IPS DF 6.9 (cell line): ENCODE data around the gene ABCC12.

Experiments used
- DNase-seq: peaks from one replicate; pipeline ENCODE4 v3.0.0-alpha.2; 2013; ENCODE audit warnings: low read depth, low spot score
- H3K27ac ChIP-seq: one replicate; pipeline ENCODE4 v1.5.1; 2013; ENCODE audit warnings: low read length, control low read depth
- H3K27me3 ChIP-seq: 2 replicates; pipeline ENCODE4 v1.6.1; 2013; ENCODE audit warnings: mild to moderate bottlenecking, low read length; ENCODE audit not compliant: control insufficient read depth, insufficient read depth
- H3K36me3 ChIP-seq: 2 replicates; pipeline ENCODE4 v1.6.1; 2013; ENCODE audit warnings: low read length; ENCODE audit not compliant: control insufficient read depth, insufficient read depth
- H3K4me1 ChIP-seq: 2 replicates; pipeline ENCODE4 v1.6.1; 2013; ENCODE audit warnings: low read length; ENCODE audit not compliant: control insufficient read depth, insufficient read depth
- H3K4me3 ChIP-seq: 2 replicates; pipeline ENCODE4 v1.5.1; 2013; ENCODE audit warnings: mild to moderate bottlenecking, low read length
- H3K9me3 ChIP-seq: 2 replicates; pipeline ENCODE4 v1.6.1; 2013; ENCODE audit warnings: low read length, inconsistent platforms; ENCODE audit not compliant: control insufficient read depth, insufficient read depth
- WGBS: extraction: QIAGEN DNeasy Blood & Tissue Kit; methylation state at CpG from one replicate; pipeline ENCODE4 v1.1.7; 2013; ENCODE audit warnings: mixed read lengths, missing lambda C conversion rate; ENCODE audit not compliant: insufficient read length, insufficient coverage; 5-methylcytosine and 5-hydroxymethylcytosine counted together

The ABCC12 gene

DNA sequence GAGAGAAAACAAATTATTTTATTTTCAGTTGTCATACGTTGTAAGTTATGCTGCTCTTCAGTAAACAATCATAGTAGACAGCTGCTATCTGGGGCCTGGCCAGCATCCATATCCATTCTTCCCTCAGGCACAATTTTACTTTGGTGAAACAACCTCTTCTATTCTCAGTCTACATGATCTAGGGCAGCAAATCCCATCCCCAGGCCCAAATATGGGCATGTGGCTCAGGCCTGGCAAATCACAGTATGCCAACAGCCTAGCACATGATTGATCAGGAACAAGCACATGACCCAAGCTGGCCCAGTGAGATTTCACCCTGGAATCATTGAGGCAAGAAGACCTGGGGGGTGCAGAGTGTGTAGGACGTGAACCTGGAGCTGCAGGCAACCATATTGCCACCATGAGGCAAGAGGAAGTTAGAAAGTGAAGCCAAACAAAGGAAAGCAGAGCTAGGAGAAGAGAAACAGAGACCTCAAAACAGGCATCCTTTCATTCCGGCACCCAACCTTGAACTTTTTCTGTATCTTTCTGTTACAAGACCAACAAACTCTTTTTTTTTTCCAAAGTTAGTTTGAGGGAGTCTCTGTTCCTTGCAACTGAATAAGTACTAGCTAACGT, 10.3 kb upstream of the ABCC12 start:
- H3K27me3 ChIP-seq = no peaks in the 10 kb centered on the region; the same call in 1 of the 2 replicates
- H3K9me3 ChIP-seq = no peaks in the 10 kb centered on the region
- H3K4me1 ChIP-seq = no peaks in the 10 kb centered on the region; the same call in 1 of the 2 replicates
- H3K27ac ChIP-seq = no peak overlapping the region
- WGBS = no CpG with 5 or more reads among the region's 4 CpGs
- H3K36me3 ChIP-seq = no peaks in the 10 kb centered on the region
- H3K4me3 ChIP-seq = no peak overlapping the region
- DNase-seq = no peak

DNA sequence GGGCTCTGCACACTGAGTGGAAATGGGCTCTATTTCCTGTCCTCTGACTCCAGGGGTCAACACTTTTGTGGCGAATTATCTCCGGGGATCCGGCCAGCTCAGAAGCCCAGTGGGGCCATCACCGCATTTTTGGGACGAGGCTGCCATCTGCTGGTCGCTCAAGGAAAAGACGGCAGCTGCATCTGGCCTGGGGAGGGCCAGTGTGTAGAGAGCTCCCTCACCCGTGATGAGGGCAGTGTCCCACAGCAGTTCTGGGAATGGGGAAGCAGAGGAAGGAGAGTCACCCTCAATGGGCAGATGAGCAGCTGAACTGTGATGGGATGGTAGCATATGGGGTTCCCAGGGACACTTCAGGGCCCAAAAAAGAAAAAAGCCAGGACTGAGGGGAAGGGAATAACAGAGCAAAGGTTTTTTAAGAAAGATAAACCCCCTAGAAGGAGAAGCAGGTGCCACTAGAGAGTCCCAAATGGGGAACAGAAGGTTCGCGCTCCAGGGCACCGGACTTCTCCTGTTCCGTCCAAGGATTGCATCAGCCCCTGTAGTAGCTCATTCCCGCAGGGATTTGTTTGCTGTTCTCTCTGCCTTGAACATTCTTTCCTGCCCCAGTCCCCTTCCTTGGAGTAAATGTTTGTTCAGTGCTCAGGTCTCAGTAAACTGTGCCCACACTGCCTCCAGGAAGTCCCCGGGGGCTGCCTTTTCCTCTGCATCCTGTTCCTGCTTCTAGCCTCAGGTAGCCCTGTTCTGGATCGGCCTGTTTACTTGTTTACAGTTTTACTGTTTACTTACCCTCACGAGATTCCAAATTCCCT, 9.3 kb upstream of the ABCC12 start:
- peak; percentile 60 for DNase-seq
- Histone ChIP-seq H3K9me3 (no peaks in the 10 kb centered on the region), H3K27me3 (no peaks in the 10 kb centered on the region; the same call in 1 of the 2 replicates), H3K4me3 (no peak overlapping the region), H3K27ac (no peak overlapping the region), H3K4me1 (no peaks in the 10 kb centered on the region; the same call in 1 of the 2 replicates), H3K36me3 (no peaks in the 10 kb centered on the region)
- WGBS = no CpG with 5 or more reads among the region's 16 CpGs

DNA sequence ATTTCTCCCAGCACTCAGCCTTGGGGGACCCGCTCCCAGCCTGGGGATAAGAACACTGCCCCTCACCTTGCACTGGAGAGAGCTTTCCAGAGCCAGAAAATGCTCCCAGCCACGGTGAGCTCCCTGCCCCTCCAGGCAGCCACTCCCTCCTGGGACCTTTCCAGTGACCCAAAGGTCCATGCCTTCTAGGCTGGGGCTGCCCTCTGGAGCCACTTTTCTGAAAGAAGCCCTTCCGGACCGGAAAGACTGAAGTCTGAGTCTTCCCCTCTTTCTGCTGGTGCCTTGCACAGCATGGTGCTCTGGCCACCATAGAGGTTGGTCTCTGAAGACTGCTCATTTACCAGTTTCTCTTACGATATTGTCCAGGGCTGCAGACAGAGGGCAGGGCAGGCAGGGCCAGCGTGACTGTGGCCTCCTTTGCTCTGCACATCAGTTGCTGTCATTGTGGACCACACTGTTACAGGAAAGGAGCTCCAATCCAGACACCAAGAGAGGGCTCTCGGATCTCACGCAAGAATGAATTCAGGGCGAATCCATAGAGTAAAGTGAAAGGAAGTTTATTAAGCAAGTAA, 7.1 kb upstream of the ABCC12 start:
- no peak overlapping the region for H3K4me3 ChIP-seq
- H3K27ac ChIP-seq = no peak overlapping the region
- DNase-seq = no peak
- H3K36me3 ChIP-seq = no peaks in the 10 kb centered on the region
- no peaks in the 10 kb centered on the region; the same call in 1 of the 2 replicates for H3K4me1 ChIP-seq
- H3K27me3 ChIP-seq = no peaks in the 10 kb centered on the region; the same call in 1 of the 2 replicates
- no peaks in the 10 kb centered on the region for H3K9me3 ChIP-seq
- WGBS = no CpG with 5 or more reads among the region's 9 CpGs

DNA sequence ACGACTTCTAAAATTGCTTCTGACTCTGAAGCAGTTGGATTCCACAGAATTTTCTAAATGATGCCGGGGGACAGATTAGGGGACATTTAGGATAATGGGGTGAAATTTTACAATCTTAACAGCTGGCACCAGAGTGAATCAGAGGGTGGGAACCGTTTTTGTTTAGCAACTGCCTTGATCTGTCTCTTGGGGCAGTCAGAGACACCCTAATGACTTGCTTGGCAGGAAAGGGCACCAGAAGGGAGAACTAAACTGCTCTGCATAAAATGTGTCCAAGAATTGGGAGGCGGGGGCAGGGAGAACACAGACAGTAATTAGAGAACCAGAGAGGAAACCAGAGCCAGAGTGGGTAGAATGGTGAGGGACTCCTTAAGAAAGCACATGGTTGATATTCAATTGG, 6.1 kb upstream of the ABCC12 start:
- Histone ChIP-seq H3K9me3 (no peaks in the 10 kb centered on the region), H3K27ac (no peak overlapping the region), H3K27me3 (no peaks in the 10 kb centered on the region), H3K36me3 (no peaks in the 10 kb centered on the region), H3K4me3 (no peak overlapping the region), H3K4me1 (no peaks in the 10 kb centered on the region)
- no CpG with 5 or more reads among the region's 4 CpGs for WGBS
- no peak for DNase-seq

DNA sequence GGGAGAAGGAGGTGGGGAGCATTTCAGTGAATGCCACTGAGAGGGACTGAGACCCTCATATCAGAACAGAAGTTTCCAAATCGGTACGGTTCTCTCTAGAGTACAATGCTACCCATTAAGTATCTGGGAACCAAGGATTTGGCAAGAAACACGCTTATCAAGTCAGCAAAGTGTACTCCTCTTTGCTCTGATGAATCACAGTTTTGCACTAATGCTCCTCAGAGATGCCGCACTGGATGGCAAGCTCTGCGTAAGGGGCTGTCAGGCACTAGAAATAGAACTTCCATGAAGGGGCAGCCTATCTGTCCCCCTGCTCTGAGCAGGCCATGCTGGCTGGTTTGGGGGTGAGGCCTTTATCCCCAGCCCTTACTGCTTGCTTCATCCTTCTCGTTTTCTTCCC, 4.8 kb upstream of the ABCC12 start:
- no peaks in the 10 kb centered on the region for H3K4me1 ChIP-seq
- H3K27me3 ChIP-seq = no peaks in the 10 kb centered on the region; the same call in 1 of the 2 replicates
- no CpG with 5 or more reads among the region's 6 CpGs for WGBS
- no peaks in the 10 kb centered on the region for H3K36me3 ChIP-seq
- no peak overlapping the region for H3K4me3 ChIP-seq
- H3K9me3 ChIP-seq = no peaks in the 10 kb centered on the region
- DNase-seq = no peak
- no peak overlapping the region for H3K27ac ChIP-seq

DNA sequence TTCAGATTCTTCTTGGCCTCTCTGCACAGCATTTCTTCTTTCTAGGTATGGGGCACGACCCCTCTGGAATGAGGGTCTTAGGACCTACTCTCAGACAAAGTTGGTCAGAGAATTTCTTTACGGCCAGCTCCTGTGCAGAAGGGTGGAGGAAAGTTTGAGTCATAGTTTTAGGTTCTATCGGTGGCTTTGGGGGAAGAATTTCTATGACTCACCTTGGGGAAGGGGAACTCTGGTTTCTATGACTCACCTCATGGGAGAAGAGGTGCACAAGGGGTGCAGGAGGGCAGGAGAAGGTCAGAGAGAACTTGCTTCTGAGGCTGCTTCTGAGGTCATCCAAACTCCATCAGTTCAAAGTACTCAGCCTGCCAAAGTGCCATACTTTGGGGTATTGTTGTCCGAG, 2.5 kb upstream of the ABCC12 start:
- no CpG with 5 or more reads among the region's 4 CpGs for WGBS
- H3K27ac ChIP-seq = no peak overlapping the region
- H3K9me3 ChIP-seq = no peaks in the 10 kb centered on the region
- no peak overlapping the region for H3K4me3 ChIP-seq
- DNase-seq = no peak
- no peaks in the 10 kb centered on the region for H3K36me3 ChIP-seq
- no peaks in the 10 kb centered on the region for H3K4me1 ChIP-seq
- no peaks in the 10 kb centered on the region; the same call in 1 of the 2 replicates for H3K27me3 ChIP-seq

DNA sequence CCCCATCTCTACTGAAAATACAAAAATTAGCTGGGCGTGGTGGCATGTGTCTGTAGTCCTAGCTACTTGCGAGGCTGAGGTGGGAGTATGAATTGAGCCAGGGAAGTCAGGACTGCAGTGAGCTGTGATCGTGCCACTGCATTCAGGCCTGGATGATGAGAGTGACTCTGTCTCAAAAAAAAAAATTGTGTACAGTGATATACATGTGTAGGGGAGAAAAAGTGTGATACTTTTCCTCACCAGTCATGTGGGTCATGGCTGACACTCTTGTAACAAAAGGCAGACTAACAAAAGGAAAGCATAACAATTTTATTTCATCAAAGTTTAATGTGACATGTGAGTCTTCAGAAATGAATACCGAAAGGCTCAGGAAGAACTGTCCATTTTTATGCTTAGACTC, 2.0 kb upstream of the ABCC12 start:
- Histone ChIP-seq H3K36me3 (no peaks in the 10 kb centered on the region), H3K27ac (no peak overlapping the region), H3K9me3 (no peaks in the 10 kb centered on the region), H3K4me1 (no peaks in the 10 kb centered on the region), H3K27me3 (no peaks in the 10 kb centered on the region; the same call in 1 of the 2 replicates), H3K4me3 (no peak overlapping the region)
- no CpG with 5 or more reads among the region's 4 CpGs for WGBS
- no peak for DNase-seq

DNA sequence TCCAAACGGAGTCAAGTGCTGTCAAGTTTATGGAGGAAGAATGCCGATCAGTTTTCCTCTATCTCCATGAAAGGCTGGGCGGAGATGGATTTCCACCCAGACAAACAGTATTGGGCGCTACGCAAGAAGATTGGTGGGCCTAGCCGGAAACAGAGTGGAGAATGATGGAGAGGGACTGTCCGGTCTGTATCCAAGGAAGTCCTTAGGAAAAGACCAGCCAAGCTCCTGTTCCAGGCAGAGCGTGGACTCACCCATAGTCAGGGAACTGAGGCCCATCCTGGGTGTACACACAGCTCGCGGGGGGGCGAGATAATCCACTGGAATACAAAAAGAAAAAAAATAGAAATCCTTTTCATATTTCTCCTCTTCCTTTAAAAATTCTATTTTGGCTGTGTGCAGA, 1.5 kb upstream of the ABCC12 start:
- DNase-seq = no peak
- H3K4me1 ChIP-seq = no peaks in the 10 kb centered on the region
- no peak overlapping the region for H3K4me3 ChIP-seq
- no peaks in the 10 kb centered on the region for H3K9me3 ChIP-seq
- no peaks in the 10 kb centered on the region; the same call in 1 of the 2 replicates for H3K27me3 ChIP-seq
- no peaks in the 10 kb centered on the region for H3K36me3 ChIP-seq
- no peak overlapping the region for H3K27ac ChIP-seq
- no CpG with 5 or more reads among the region's 11 CpGs for WGBS

DNA sequence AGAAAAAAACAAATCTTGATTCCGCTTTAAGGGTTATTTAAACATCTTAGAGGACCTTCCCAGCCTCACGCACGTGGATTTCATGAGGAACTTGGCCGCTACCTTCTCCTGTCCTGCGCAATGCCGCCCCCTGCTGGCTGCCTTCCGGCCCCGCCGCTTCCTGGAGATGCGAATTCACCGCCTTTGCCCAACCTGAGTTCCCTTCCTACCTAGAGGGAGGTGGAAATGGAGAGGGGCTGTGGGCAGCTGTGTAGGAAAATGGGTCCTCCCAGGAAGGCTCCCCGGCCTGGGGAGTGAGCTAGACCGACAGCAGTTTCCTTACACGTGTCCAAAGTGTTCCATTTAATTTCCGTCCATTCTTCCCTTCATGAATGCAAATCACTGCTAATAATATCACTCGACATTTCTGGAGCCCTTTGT, 1.0 kb upstream of the ABCC12 start:
- H3K27ac ChIP-seq = no peak overlapping the region
- WGBS = no CpG with 5 or more reads among the region's 16 CpGs
- H3K4me3 ChIP-seq = no peak overlapping the region
- no peaks in the 10 kb centered on the region for H3K4me1 ChIP-seq
- H3K9me3 ChIP-seq = no peaks in the 10 kb centered on the region
- peak; percentile 67 for DNase-seq
- no peaks in the 10 kb centered on the region for H3K36me3 ChIP-seq
- H3K27me3 ChIP-seq = no peaks in the 10 kb centered on the region; the same call in 1 of the 2 replicates

DNA sequence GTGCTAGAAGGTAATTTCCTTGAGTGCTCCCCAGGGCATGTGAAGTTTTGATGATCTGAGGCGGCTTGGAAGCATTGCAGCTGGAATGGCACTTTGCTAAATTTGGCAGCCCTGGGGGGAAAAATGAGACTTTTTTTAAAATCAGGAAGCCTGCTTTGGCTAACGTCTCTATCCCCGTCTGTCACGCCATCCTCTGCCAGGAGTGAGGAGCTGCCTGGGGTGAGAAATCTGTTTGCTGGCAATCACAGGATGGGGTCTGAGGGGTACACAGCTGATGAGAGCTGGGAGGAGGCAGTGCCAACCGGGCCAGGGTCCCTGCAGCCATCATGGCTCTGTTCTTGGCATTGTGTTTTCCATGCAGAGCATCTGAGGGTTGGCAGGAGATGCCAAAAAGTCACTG, 2.0 kb downstream of the ABCC12 start:
- no peak overlapping the region for H3K27ac ChIP-seq
- WGBS = no CpG with 5 or more reads among the region's 5 CpGs
- no peak overlapping the region for H3K4me3 ChIP-seq
- no peaks in the 10 kb centered on the region for H3K4me1 ChIP-seq
- no peak for DNase-seq
- no peaks in the 10 kb centered on the region; the same call in 1 of the 2 replicates for H3K27me3 ChIP-seq
- no peaks in the 10 kb centered on the region for H3K36me3 ChIP-seq
- H3K9me3 ChIP-seq = no peaks in the 10 kb centered on the region
